ENCODE data around the gene USP17L12. TPM values are rescaled to one million over a fixed set of nuclear protein-coding genes. Genes with fewer than 3 reads are reported as not detected.
"Not testable (repeated sequence)": the region's sequence is repeated elsewhere in the genome, so short reads cannot be mapped to it uniquely, and the experiment has no call there.

USP17L12 gene, protein sequence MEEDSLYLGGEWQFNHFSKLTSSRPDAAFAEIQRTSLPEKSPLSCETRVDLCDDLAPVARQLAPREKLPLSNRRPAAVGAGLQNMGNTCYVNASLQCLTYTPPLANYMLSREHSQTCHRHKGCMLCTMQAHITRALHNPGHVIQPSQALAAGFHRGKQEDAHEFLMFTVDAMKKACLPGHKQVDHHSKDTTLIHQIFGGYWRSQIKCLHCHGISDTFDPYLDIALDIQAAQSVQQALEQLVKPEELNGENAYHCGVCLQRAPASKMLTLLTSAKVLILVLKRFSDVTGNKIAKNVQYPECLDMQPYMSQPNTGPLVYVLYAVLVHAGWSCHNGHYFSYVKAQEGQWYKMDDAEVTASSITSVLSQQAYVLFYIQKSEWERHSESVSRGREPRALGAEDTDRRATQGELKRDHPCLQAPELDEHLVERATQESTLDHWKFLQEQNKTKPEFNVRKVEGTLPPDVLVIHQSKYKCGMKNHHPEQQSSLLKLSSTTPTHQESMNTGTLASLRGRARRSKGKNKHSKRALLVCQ
- not detected for total RNA-seq

DNA sequence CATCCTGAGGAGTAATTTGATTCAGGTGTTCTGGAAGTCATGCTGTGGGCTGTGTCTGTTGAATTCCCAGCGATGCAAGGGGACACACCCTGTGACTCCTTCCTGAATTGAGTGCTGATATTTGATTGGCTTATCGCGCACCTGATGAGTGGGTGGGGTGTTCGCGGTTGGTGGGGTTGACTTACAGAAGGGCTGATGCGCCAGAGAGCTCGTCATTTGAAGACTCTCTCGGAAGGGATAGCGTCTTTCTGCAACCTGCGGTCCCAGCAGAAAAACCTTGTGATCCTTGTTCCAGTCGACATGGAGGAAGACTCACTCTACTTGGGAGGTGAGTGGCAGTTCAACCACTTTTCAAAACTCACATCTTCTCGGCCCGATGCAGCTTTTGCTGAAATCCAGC is at the start of gene USP17L12:
Gene USP17L12 (plus strand): TSS at position 301 of the 400 bp plus-strand sequence. CDS start 0 bp downstream, at position 301.
- ATAC-seq; intact Hi-C loops (cut with DNase I); DNase-seq (ENCODE audit: low spot score): not testable (repeated sequence)

- DNase-seq (ENCODE audit: low spot score); intact Hi-C loops (cut with DNase I); ATAC-seq: not testable (repeated sequence)
These were observed 9.6 kb upstream of the USP17L12 start, which contains the start of gene USP17L10 for GRCh38 chr4:9210357-9210756. USP17L10 (plus strand) TSS chr4:9210657; CDS start chr4:9210657, 0 bp downstream.

DNA sequence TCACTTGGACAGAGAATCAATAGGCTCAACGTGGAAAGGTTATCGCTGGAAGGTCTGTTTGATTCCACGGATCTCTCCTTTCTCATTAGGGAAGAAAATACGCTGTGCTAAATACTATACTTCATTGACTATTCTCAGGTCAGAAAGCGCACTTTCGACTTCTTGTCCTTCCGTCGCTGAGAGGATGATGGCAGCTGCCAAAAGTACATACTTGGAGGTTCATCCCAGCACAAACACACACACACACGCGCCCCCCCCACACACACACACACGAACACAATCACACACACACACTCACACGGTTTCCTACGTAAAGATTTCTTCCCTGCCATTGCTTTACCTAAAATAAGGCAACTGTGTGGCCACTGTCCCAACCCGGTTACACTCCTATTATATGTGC is 5.3 kb upstream of the USP17L12 start:
- intact Hi-C loops (cut with DNase I); DNase-seq (ENCODE audit: low spot score); ATAC-seq: not testable (repeated sequence)

GRCh38 chr4:9215105-9215504 is 4.8 kb upstream of the USP17L12 start, which contains the start of gene USP17L11:
USP17L11 (plus strand) TSS chr4:9215405; CDS start chr4:9215405, 0 bp downstream.
- DNase-seq (ENCODE audit: low spot score); ATAC-seq; intact Hi-C loops (cut with DNase I): not testable (repeated sequence)

GRCh38 chr4:9224596-9224995 is 4.6 kb downstream of the USP17L12 start, which contains the start of gene USP17L13:
USP17L13 (plus strand) TSS chr4:9224896; CDS start chr4:9224896, 0 bp downstream.
- DNase-seq (ENCODE audit: low spot score); ATAC-seq; intact Hi-C loops (cut with DNase I): not testable (repeated sequence)

DNA sequence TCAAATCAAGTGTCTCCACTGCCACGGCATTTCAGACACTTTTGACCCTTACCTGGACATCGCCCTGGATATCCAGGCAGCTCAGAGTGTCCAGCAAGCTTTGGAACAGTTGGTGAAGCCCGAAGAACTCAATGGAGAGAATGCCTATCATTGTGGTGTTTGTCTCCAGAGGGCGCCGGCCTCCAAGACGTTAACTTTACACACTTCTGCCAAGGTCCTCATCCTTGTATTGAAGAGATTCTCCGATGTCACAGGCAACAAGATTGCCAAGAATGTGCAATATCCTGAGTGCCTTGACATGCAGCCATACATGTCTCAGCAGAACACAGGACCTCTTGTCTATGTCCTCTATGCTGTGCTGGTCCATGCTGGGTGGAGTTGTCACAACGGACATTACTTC is 10.3 kb downstream of the USP17L12 start:
- intact Hi-C loops (cut with DNase I); ATAC-seq: not testable (repeated sequence)
- peak; percentile 51 for DNase-seq (ENCODE audit: low spot score)

DNA sequence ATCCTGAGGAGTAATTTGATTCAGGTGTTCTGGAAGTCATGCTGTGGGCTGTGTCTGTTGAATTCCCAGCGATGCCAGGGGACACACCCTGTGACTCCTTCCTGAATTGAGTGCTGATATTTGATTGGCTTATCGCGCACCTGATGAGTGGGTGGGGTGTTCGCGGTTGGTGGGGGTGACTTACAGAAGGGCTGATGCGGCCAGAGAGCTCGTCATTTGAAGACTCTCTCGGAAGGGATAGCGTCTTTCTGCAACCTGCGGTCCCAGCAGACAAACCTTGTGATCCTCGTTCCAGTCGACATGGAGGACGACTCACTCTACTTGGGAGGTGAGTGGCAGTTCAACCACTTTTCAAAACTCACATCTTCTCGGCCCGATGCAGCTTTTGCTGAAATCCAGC is 14.1 kb downstream of the USP17L12 start, which contains the start of gene USP17L15:
Gene USP17L15 (plus strand): TSS at position 301 of the 400 bp plus-strand sequence. CDS start 0 bp downstream, at position 301.
- DNase-seq (ENCODE audit: low spot score); ATAC-seq; intact Hi-C loops (cut with DNase I): not testable (repeated sequence)

GRCh38 chr4:9238461-9238860 is 18.5 kb downstream of the USP17L12 start:
- peak; percentile 39 for DNase-seq (ENCODE audit: low spot score)
- ATAC-seq, result not testable (repeated sequence)

GRCh38 chr4:9243579-9243978 is 23.6 kb downstream of the USP17L12 start, which contains the start of gene USP17L17:
USP17L17 (plus strand) TSS chr4:9243879; CDS start chr4:9243879, 0 bp downstream.
- ATAC-seq; intact Hi-C loops (cut with DNase I); DNase-seq (ENCODE audit: low spot score): not testable (repeated sequence)

More at GRCh38 chr4:9238461-9238860, 18.5 kb downstream of the USP17L12 start:
- intact Hi-C loops (cut with DNase I), result not testable (repeated sequence)

GRCh38 chr4:9247953-9248680 is 28.2 kb downstream of the USP17L12 start, which contains the start of gene USP17L18:
USP17L18 (plus strand) TSS chr4:9248630; CDS start chr4:9248630, 0 bp downstream.
- peak; percentile 64 for DNase-seq (ENCODE audit: low spot score)
- intact Hi-C loops (cut with DNase I); ATAC-seq: not testable (repeated sequence)

- intact Hi-C loops (cut with DNase I); ATAC-seq; DNase-seq (ENCODE audit: low spot score): not testable (repeated sequence)
These were observed 33.1 kb downstream of the USP17L12 start, which contains the start of gene USP17L19 for GRCh38 chr4:9253078-9253477. USP17L19 (plus strand) TSS chr4:9253378; CDS start chr4:9253378, 0 bp downstream.

- intact Hi-C loops (cut with DNase I); ATAC-seq; DNase-seq (ENCODE audit: low spot score): not testable (repeated sequence)
These were observed 37.9 kb downstream of the USP17L12 start, which contains the start of gene USP17L20 for GRCh38 chr4:9257824-9258223. USP17L20 (plus strand) TSS chr4:9258124; CDS start chr4:9258124, 0 bp downstream.

- intact Hi-C loops (cut with DNase I); ATAC-seq; DNase-seq (ENCODE audit: low spot score): not testable (repeated sequence)
These were observed 42.6 kb downstream of the USP17L12 start, which contains the start of gene USP17L21 for GRCh38 chr4:9262572-9262971. USP17L21 (plus strand) TSS chr4:9262872; CDS start chr4:9262872, 0 bp downstream.

DNA sequence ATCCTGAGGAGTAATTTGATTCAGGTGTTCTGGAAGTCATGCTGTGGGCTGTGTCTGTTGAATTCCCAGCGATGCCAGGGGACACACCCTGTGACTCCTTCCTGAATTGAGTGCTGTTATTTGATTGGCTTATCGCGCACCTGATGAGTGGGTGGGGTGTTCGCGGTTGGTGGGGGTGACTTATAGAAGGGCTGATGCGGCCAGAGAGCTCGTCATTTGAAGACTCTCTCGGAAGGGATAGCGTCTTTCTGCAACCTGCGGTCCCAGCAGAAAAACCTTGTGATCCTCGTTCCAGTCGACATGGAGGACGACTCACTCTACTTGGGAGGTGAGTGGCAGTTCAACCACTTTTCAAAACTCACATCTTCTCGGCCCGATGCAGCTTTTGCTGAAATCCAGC is 47.4 kb downstream of the USP17L12 start, which contains the start of gene USP17L22:
Gene USP17L22 (plus strand): TSS at position 301 of the 400 bp plus-strand sequence. CDS start 0 bp downstream, at position 301.
- DNase-seq (ENCODE audit: low spot score); intact Hi-C loops (cut with DNase I); ATAC-seq: not testable (repeated sequence)

All from sciatic nerve (tissue), 2 donors.